Ectodermal cell (in vitro differentiated cells): ENCODE data around the gene SH3PXD2A.

Experiments
- H3K27ac ChIP-seq: 2 replicates; pipeline ENCODE4 v1.7.0; 2013; ENCODE audit warnings: mild to moderate bottlenecking, low read depth, low read length; ENCODE audit not compliant: insufficient read depth, poor library complexity, severe bottlenecking
- H3K27me3 ChIP-seq: 2 replicates; pipeline ENCODE4 v1.7.0; 2013; ENCODE audit warnings: mild to moderate bottlenecking, low read length; ENCODE audit not compliant: insufficient read depth, control insufficient read depth, poor library complexity, severe bottlenecking
- H3K36me3 ChIP-seq: one replicate; pipeline ENCODE4 v1.7.0; 2013; ENCODE audit warnings: low read length; ENCODE audit not compliant: control insufficient read depth, insufficient read depth
- H3K4me1 ChIP-seq: one replicate; pipeline ENCODE4 v1.7.0; 2013; ENCODE audit warnings: low read length; ENCODE audit not compliant: control insufficient read depth, insufficient read depth
- H3K4me3 ChIP-seq: 2 replicates; pipeline ENCODE4 v1.7.0; 2013; ENCODE audit warnings: low read depth, low read length, control low read depth; ENCODE audit not compliant: insufficient read depth
- H3K9me3 ChIP-seq: 2 replicates; pipeline ENCODE4 v1.7.0; 2013; ENCODE audit warnings: mild to moderate bottlenecking, low read length, moderate library complexity; ENCODE audit not compliant: control insufficient read depth
- WGBS, 2 experiments: methylation state at CpG; one replicate each; pipeline ENCODE4 v1.1.7; 2013; ENCODE audit warnings: missing lambda C conversion rate in 2 of 2; 5-methylcytosine and 5-hydroxymethylcytosine counted together

SH3PXD2A gene

DNA sequence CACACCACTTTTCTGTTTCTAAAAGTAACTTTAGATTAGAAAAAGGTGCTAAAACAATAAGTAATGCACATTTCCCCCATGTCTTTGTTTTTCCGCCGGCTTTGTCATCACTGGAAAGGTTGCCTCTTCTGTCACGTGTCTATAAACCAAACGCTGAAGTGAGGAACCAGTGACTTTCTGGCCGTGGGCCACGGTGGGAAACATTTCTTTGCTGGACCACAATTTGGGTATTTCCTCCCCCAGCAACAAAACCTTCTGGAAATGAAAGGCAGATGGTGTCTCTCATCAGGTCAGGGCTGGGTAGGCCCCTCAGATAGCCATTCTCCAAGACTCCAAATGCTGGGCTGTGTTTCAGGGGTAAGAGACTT lies 174.5 kb downstream of the SH3PXD2A start:
- 96 to 98% methylated on average over 6 of the region's 6 CpGs for whole genome bisulfite sequencing, 2 experiments

GRCh38 chr10:103679096-103679790 lies 176.1 kb downstream of the SH3PXD2A start:
- Histone ChIP-seq H3K4me3 (no peak overlapping the region), H3K27ac (no peak overlapping the region), H3K4me1 (peaks cover 25% of the 10 kb centered on the region), H3K36me3 (no peaks in the 10 kb centered on the region), H3K9me3 (no peaks in the 10 kb centered on the region), H3K27me3 (no peaks in the 10 kb centered on the region)
- WGBS, 2 experiments, result 89 to 94% methylated on average over 4 of the region's 4 CpGs

More for the DNA sequence above, 174.5 kb downstream of the SH3PXD2A start:
- Histone ChIP-seq H3K4me1 (peaks cover 29% of the 10 kb centered on the region), H3K36me3 (no peaks in the 10 kb centered on the region), H3K4me3 (no peak overlapping the region), H3K27me3 (no peaks in the 10 kb centered on the region), H3K27ac (no peak overlapping the region), H3K9me3 (no peaks in the 10 kb centered on the region)

- Histone ChIP-seq H3K27me3 (no peaks in the 10 kb centered on the region), H3K27ac (peak overlapping the region; percentile 29), H3K9me3 (no peaks in the 10 kb centered on the region), H3K4me3 (no peak overlapping the region), H3K36me3 (no peaks in the 10 kb centered on the region), H3K4me1 (peaks cover 25% of the 10 kb centered on the region)
- 52 to 66% methylated on average over 12 of the region's 12 CpGs for WGBS, 2 experiments
Observed at GRCh38 chr10:103678178-103678526, 177.2 kb downstream of the SH3PXD2A start.

DNA sequence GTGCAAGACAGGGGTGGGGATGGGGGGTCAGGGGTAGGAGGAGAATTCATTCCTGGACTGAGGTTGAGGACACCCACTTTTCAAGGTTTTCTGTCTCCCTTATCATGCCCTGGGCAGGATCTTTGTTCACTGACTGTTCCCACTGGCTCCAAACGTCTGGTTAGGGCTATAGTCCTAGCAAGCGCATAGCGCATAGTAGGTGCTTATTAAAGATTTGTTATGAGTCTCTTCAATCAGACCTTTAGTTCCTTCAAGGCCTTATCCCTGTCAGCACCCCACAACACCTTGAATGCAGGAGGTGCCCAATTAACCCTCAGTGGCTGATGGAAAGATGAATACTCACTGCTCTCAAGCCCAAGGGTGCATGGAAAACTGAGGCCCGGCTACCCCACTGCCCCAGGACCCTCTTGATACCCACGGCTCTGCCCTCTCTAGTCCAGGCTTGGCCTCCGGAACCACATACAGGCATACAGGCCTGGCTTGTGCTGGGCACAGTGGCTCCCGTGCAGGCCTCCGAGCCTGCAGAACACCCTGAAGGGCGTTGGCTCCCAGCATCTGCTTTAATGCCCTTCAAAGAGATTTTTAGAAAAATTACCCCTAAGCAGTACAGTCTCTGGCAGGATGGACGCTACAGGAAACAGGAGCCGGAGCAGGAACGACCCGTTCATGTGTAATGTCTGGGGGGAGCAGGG lies 177.7 kb downstream of the SH3PXD2A start:
- H3K9me3 ChIP-seq, result no peaks in the 10 kb centered on the region
- H3K27ac ChIP-seq, result no peak overlapping the region
- H3K4me3 ChIP-seq, result no peak overlapping the region
- no peaks in the 10 kb centered on the region for H3K36me3 ChIP-seq
- no peaks in the 10 kb centered on the region for H3K27me3 ChIP-seq
- H3K4me1 ChIP-seq, result peaks cover 25% of the 10 kb centered on the region
- WGBS, 2 experiments, result 88 to 89% methylated on average over 13 of the region's 13 CpGs

DNA sequence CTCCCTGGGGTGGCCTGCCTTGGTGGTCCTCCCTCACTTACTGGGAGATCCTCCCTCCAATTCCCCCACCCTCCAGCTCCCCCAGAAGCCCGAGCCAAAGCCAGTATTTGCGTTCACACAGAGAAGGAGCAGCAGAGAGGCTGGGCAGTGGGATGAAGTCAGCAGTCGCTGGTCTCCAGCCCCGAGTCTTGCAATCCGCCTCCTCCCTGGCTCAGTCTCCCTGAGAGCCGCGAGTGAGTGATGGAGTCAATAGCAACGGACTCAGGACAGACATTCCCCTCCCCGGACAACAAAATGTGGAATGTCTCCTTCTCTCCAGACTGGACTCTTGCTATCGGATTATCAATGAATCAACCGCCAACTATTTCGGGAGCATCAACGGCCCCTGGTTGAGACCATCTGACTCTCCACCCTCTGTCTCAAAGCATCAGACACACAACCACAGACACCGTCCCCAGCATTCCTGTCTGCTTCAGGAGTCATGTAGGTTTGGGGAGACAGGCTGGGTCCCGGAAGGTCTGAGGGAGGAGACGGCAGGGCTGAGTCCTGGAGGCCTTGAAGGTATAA lies 178.4 kb downstream of the SH3PXD2A start:
- no peak overlapping the region for H3K4me3 ChIP-seq
- no peaks in the 10 kb centered on the region for H3K36me3 ChIP-seq
- H3K27me3 ChIP-seq, result no peaks in the 10 kb centered on the region
- H3K27ac ChIP-seq, result no peak overlapping the region
- no peaks in the 10 kb centered on the region for H3K9me3 ChIP-seq
- WGBS, 2 experiments, result 79 to 83% methylated on average over 16 of the region's 16 CpGs
- peaks cover 25% of the 10 kb centered on the region for H3K4me1 ChIP-seq

DNA sequence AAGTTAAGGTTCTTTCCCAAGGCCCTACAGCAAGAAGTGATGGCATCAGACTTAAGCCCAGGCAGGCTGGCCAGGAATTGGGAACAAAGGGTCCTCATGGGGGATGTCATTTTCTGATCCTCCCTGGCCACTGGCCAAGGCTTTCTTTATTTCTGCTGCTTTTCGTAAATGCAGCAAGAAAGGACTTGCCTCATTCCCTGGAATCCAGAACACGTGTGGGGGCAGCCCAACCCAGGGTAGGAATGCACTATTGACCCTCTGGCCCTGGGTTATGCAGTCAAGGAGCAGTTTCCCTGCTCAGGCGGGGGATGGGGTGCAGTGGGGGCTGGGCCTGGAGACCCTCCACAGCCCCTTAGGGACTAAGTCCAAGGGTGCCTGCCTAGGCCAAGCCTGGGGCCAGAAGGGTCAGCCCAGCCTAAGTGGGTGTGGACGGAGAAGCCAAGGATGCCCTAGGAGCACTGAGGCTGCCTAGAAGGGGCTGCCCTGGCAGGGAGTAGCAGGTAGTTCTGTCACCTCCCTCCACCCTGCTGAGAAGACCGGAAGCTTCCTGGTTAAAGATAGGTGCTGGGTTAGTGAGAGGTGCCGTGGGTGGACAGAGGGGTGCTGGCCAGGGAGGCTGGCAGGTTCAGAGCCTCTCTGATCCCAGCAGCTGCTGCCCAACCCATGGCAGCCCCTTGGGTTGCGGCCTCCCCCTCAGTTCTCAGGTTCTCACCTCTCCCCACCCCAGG lies 179.2 kb downstream of the SH3PXD2A start:
- no peaks in the 10 kb centered on the region for H3K36me3 ChIP-seq
- H3K9me3 ChIP-seq, result no peaks in the 10 kb centered on the region
- peaks cover 25% of the 10 kb centered on the region for H3K4me1 ChIP-seq
- H3K27me3 ChIP-seq, result no peaks in the 10 kb centered on the region
- no peak overlapping the region for H3K27ac ChIP-seq
- WGBS, 2 experiments, result 70 to 71% methylated on average over 7 of the region's 7 CpGs
- H3K4me3 ChIP-seq, result no peak overlapping the region

DNA sequence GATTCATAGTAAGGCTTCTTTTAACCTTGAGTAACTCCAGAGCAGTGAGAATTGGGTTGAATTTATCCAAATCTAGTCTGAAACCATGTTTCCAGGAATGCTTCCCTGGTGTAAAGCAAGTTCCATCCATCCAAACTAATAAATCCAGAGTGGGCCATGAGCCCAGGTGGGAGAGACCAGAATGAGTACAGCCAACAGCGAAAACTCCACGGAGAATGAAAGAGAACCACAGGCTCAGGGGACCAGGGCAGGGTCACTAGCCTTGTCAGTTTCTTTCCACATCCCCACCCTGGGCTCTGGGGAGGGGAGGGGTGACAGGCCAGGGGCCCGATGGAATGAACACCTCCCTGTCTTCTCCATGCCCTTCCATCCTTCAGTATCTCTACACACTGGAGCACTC lies 181.8 kb downstream of the SH3PXD2A start:
- WGBS, 2 experiments, result 88 to 94% methylated on average over 3 of the region's 3 CpGs
- no peaks in the 10 kb centered on the region for H3K27me3 ChIP-seq
- H3K4me3 ChIP-seq, result no peak overlapping the region
- no peaks in the 10 kb centered on the region for H3K36me3 ChIP-seq
- H3K27ac ChIP-seq, result no peak overlapping the region
- H3K4me1 ChIP-seq, result peaks cover 26% of the 10 kb centered on the region
- H3K9me3 ChIP-seq, result no peaks in the 10 kb centered on the region

DNA sequence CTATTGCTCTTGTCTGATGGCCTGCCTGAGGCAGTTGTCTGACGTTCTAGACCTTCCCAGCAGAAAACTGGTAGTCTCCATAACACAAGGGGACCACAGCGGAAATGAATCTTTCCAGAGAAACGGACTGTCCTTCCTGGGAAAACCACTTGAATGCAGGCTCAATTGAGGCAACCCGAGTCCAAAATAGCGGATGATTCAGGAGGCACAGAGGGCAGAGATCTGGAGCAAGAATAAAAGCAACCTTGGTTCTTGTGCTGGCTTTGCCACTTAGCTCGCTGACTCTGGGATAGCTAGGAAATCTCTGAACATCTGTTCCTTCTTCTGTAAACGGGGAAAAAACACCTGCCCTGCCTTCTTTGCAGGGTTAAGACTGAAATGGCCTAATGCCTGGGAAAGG lies 183.0 kb downstream of the SH3PXD2A start:
- H3K27ac ChIP-seq, result no peak overlapping the region
- no peaks in the 10 kb centered on the region for H3K27me3 ChIP-seq
- no peak overlapping the region for H3K4me3 ChIP-seq
- no peaks in the 10 kb centered on the region for H3K9me3 ChIP-seq
- WGBS, 2 experiments, result 95 to 96% methylated on average over 7 of the region's 7 CpGs
- no peaks in the 10 kb centered on the region for H3K36me3 ChIP-seq
- peaks cover 29% of the 10 kb centered on the region for H3K4me1 ChIP-seq

- H3K27ac ChIP-seq, result no peak overlapping the region
- H3K4me3 ChIP-seq, result no peak overlapping the region
- H3K9me3 ChIP-seq, result no peaks in the 10 kb centered on the region
- H3K27me3 ChIP-seq, result no peaks in the 10 kb centered on the region
- 90 to 91% methylated on average over 10 of the region's 10 CpGs for WGBS, 2 experiments
- peaks cover 26% of the 10 kb centered on the region for H3K4me1 ChIP-seq
- no peaks in the 10 kb centered on the region for H3K36me3 ChIP-seq
Observed at GRCh38 chr10:103671126-103671895, 184.1 kb downstream of the SH3PXD2A start.
